ENCODE data around the gene CINP.
"Not testable (repeated sequence)": the region's sequence is repeated elsewhere in the genome, so short reads cannot be mapped to it uniquely, and the experiment has no call there.

Gene CINP

DNA sequence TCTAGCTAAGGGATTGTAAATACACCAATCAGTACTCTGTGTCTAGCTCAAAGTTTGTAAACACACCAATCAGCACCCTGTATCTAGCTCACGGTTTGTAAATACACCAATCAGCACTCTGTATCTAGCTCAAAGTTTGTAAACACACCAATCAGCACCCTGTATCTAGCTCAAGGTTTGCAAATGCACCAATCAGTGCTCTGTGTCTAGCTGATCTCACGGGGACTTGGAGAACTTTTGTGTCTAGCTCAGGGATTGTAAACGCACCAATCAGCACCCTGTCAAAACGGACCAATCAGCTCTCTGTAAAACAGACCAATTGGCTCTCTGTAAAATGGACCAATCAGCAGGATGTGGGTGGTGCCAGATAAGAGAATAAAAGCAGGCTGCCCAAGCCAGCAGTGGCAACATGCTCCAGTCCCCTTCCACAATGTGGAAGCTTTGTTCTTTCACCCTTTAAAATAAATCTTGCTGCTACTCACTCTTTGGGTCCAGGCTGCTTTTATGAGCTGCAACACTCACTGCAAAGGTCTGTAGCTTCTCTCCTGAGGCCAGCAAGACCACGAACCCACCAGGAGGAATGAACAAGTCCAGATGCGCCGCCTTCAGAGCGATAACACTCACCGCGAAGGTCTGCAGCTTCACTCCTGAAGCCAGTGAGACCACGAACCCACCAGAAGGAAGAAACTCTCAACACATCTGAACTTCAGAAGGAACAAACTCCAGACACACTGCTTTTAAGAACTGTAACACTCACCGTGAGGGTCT is 64.2 kb downstream of the CINP start:
- H3K4me1 Mint-ChIP-seq (ENCODE audit: low read depth); H3K4me3 Mint-ChIP-seq; H3K36me3 Mint-ChIP-seq (ENCODE audit: low read depth); H3K9me3 Mint-ChIP-seq; H3K27ac Mint-ChIP-seq: not testable (repeated sequence)
- H3K27me3 Mint-ChIP-seq (ENCODE audit: low read depth): peaks cover 14% of the 10 kb centered on the region

Measured in T-helper 1 cell treated with Interleukin-12 subunit alpha and Interleukin-12 subunit beta and Interleukin-4 antibody, amounts not matched to agents 30 μg/mL and 1 μg/mL, for 36 hours (primary cell).